Endothelial cell (in vitro differentiated cells): ENCODE data around the gene USP7. TPM values are rescaled to one million over a fixed set of nuclear protein-coding genes. Genes with fewer than 3 reads are reported as not detected.
A peak's percentile ranks its signal among the peaks of the same experiment; 100 is the strongest.
"Not testable (repeated sequence)": the region's sequence is repeated elsewhere in the genome, so short reads cannot be mapped to it uniquely, and the experiment has no call there.

Experiments
- DNase-seq: peaks from one replicate; pipeline ENCODE4 v3.0.0; 2021; ENCODE audit warnings: low spot score
- H3K27ac Mint-ChIP-seq: one replicate; pipeline ENCODE4 v1.8.0; 2021; ENCODE audit warnings: mixed read lengths, inconsistent platforms; ENCODE audit not compliant: unreplicated experiment
- H3K27me3 Mint-ChIP-seq: one replicate; pipeline ENCODE4 v1.8.0; 2021; ENCODE audit warnings: mild to moderate bottlenecking, moderate library complexity, mixed read lengths, inconsistent platforms; ENCODE audit not compliant: unreplicated experiment
- H3K36me3 Mint-ChIP-seq: one replicate; pipeline ENCODE4 v1.8.0; 2021; ENCODE audit warnings: mild to moderate bottlenecking, low read depth, mixed read lengths, inconsistent platforms; ENCODE audit not compliant: unreplicated experiment
- H3K4me1 Mint-ChIP-seq: one replicate; pipeline ENCODE4 v1.8.0; 2021; ENCODE audit warnings: mild to moderate bottlenecking, mixed read lengths, inconsistent platforms; ENCODE audit not compliant: unreplicated experiment
- H3K4me3 Mint-ChIP-seq: one replicate; pipeline ENCODE4 v1.8.0; 2021; ENCODE audit warnings: mild to moderate bottlenecking, mixed read lengths, inconsistent platforms; ENCODE audit not compliant: unreplicated experiment
- H3K9me3 Mint-ChIP-seq: one replicate; pipeline ENCODE4 v1.8.0; 2021; ENCODE audit warnings: mixed read lengths, inconsistent platforms; ENCODE audit not compliant: unreplicated experiment
- CTCF ChIP-seq: fragments of 200-600 bp; sonication (generic); IDR thresholded peaks from one replicate; pipeline ENCODE4 v1.5.0; 2021; ENCODE audit warnings: antibody characterized with exemption; ENCODE audit not compliant: unreplicated experiment
- total RNA-seq: library from RNA; stranded (reverse); fragmentation: NEBNext Ultra II Directional; extraction: Animal tissue kit (Norgen Biotek cat#: 25700); gene quantifications from one replicate; pipeline ENCODE4 v1.2.1, GENCODE V29; 2021; ENCODE audit not compliant: unreplicated experiment

Gene USP7
- total RNA-seq, 1 donor from 2014 or later, result 122 TPM

GRCh38 chr16:8878523-8878911, 85.2 kb downstream of the USP7 start:
- no peak overlapping the region for H3K27ac Mint-ChIP-seq
- no peak for DNase-seq
- peaks cover 3% of the 10 kb centered on the region for H3K4me1 Mint-ChIP-seq
- no peak for TF ChIP-seq CTCF
- no peaks in the 10 kb centered on the region for H3K36me3 Mint-ChIP-seq
- no peak overlapping the region for H3K4me3 Mint-ChIP-seq
- H3K9me3 Mint-ChIP-seq, result no peaks in the 10 kb centered on the region
- H3K27me3 Mint-ChIP-seq, result no peaks in the 10 kb centered on the region

GRCh38 chr16:8877894-8878522, 85.7 kb downstream of the USP7 start:
- no peak for DNase-seq
- no peak overlapping the region for H3K4me3 Mint-ChIP-seq
- no peaks in the 10 kb centered on the region for H3K27me3 Mint-ChIP-seq
- no peaks in the 10 kb centered on the region for H3K9me3 Mint-ChIP-seq
- no peak overlapping the region for H3K27ac Mint-ChIP-seq
- no peaks in the 10 kb centered on the region for H3K36me3 Mint-ChIP-seq
- no peak for TF ChIP-seq CTCF
- H3K4me1 Mint-ChIP-seq, result peaks cover 3% of the 10 kb centered on the region

- H3K27me3 Mint-ChIP-seq, DNase-seq, H3K27ac Mint-ChIP-seq, H3K4me1 Mint-ChIP-seq, H3K36me3 Mint-ChIP-seq, H3K9me3 Mint-ChIP-seq, H3K4me3 Mint-ChIP-seq: not testable (repeated sequence)
Measured at GRCh38 chr16:8875317-8875716, 88.4 kb downstream of the USP7 start.

GRCh38 chr16:8874388-8874787, 89.3 kb downstream of the USP7 start:
- no peak for TF ChIP-seq CTCF
- H3K9me3 Mint-ChIP-seq, result no peaks in the 10 kb centered on the region
- no peak overlapping the region for H3K4me3 Mint-ChIP-seq
- H3K27ac Mint-ChIP-seq, result no peak overlapping the region
- H3K36me3 Mint-ChIP-seq, result no peaks in the 10 kb centered on the region
- no peak for DNase-seq
- H3K4me1 Mint-ChIP-seq, result peaks cover 4% of the 10 kb centered on the region
- H3K27me3 Mint-ChIP-seq, result peaks cover 1% of the 10 kb centered on the region

GRCh38 chr16:8873866-8874195, 89.9 kb downstream of the USP7 start:
- H3K27ac Mint-ChIP-seq, H3K27me3 Mint-ChIP-seq, DNase-seq, H3K36me3 Mint-ChIP-seq, H3K4me3 Mint-ChIP-seq, H3K9me3 Mint-ChIP-seq, H3K4me1 Mint-ChIP-seq: not testable (repeated sequence)

GRCh38 chr16:8872967-8873865, 90.5 kb downstream of the USP7 start:
- Mint-ChIP-seq H3K36me3 (no peaks in the 10 kb centered on the region), H3K27ac (no peak overlapping the region), H3K9me3 (no peaks in the 10 kb centered on the region), H3K27me3 (peaks cover 4% of the 10 kb centered on the region), H3K4me1 (peaks cover 4% of the 10 kb centered on the region), H3K4me3 (no peak overlapping the region)
- no peak for DNase-seq
- peak; percentile 21 for TF ChIP-seq CTCF
